HepG2 (cell line): Measurements from ENCODE around the gene TNFRSF1B. TPM values are rescaled to one million over a fixed set of nuclear protein-coding genes. Genes with fewer than 3 reads are reported as not detected.
A peak's percentile ranks its signal among the peaks of the same experiment; 100 is the strongest.

Experiments used
- ATAC-seq: fragments of 200-7000 bp; cut with Tn5 transposase; 3 replicates; pipeline ENCODE4 v1.9.1; 2020; ENCODE audit warnings: mild to moderate bottlenecking, moderate library complexity
- BruUV-seq: library from RNA; stranded (reverse); fragments of 400-500 nt; replicated peaks from 2 replicates; lab custom pipeline; 2021; lab: Mats Ljungman, UMichigan
- CTCF ChIA-PET: fragments of 300-600 bp; formaldehyde crosslinking; extraction: SDS; loops from one replicate; lab custom pipeline; 2021; ENCODE audit warnings: low total read pairs, inconsistent platforms, low intra/inter-chr PET ratio; lab: Yijun Ruan, JAX
- POLR2A ChIA-PET: fragments of 350-600 bp; sonication (Branson Sonifier 250); formaldehyde crosslinking; loops from one replicate; lab custom pipeline; 2020; ENCODE audit warnings: antibody characterized with exemption, inconsistent platforms; lab: Yijun Ruan, JAX
- DNase-seq: peaks from one replicate; pipeline ENCODE4 v3.0.0-alpha.2; 2015; ENCODE audit warnings: low spot score
- FAIRE-seq: peaks from 3 replicates; lab custom pipeline; 2011; peaks lifted over from hg19 to GRCh38; lab: Jason Lieb, UNC
- H2AFZ ChIP-seq: one replicate; pipeline ENCODE4 v1.6.1; 2011; ENCODE audit warnings: low read length, inconsistent platforms
- H3K27ac ChIP-seq: fragments of 300-600 bp; 3 replicates; pipeline ENCODE4 v1.8.0; 2011; ENCODE audit warnings: mixed run types, mild to moderate bottlenecking, mixed read lengths, low read length, inconsistent platforms; ENCODE audit not compliant: insufficient read depth; ENCODE audit errors: extremely low read length
- H3K27me3 ChIP-seq, 2 experiments: fragments of 200-600 bp in 1 of 2; 2 replicates in 1 of 2; 3 replicates in 1 of 2; pipeline versions ENCODE4 v1.6.0 to v1.8.0; 2011; ENCODE audit warnings: low read length in 2 of 2, mild to moderate bottlenecking in 2 of 2, moderate library complexity in 2 of 2, inconsistent platforms in 1 of 2; ENCODE audit not compliant: insufficient read depth in 2 of 2, control insufficient read depth in 1 of 2
- H3K36me3 ChIP-seq, 2 experiments: fragments of 200-600 bp in 1 of 2; replicated peaks in 1 of 2; 2 replicates in 1 of 2; 3 replicates in 1 of 2; pipeline versions ENCODE4 v1.5.1 to v1.8.0; 2011; ENCODE audit warnings: low read length in 2 of 2, inconsistent platforms in 1 of 2; ENCODE audit not compliant: insufficient read depth in 2 of 2, control insufficient read depth in 1 of 2
- H3K4me1 ChIP-seq: 2 replicates; pipeline ENCODE4 v1.5.1; 2012; ENCODE audit warnings: low read length, inconsistent platforms; ENCODE audit not compliant: insufficient read depth
- H3K4me2 ChIP-seq: 2 replicates; pipeline ENCODE4 v1.6.0; 2011; ENCODE audit warnings: low read depth, low read length, inconsistent platforms
- H3K4me3 ChIP-seq, 3 experiments: fragments of 200-600 bp in 1 of 3; sonication (generic), shearing (Covaris generic) in 1 of 3; replicated peaks in 1 of 3; 2 replicates each; pipeline ENCODE4 v1.5.1; 2011 to 2016; ENCODE audit warnings: low read length in 3 of 3, inconsistent platforms in 2 of 3, low read depth in 2 of 3, mild to moderate bottlenecking in 2 of 3, control low read depth in 1 of 3, mixed read lengths in 1 of 3; ENCODE audit not compliant: insufficient read depth in 1 of 3
- H3K79me2 ChIP-seq: one replicate; pipeline ENCODE4 v1.6.1; 2011; ENCODE audit warnings: low read length, inconsistent platforms; ENCODE audit not compliant: insufficient read depth
- H3K9ac ChIP-seq: 2 replicates; pipeline ENCODE4 v1.6.0; 2011; ENCODE audit warnings: mild to moderate bottlenecking, low read depth, low read length, inconsistent platforms; ENCODE audit not compliant: insufficient read depth
- H3K9me3 ChIP-seq: 2 replicates; pipeline ENCODE4 v1.5.1; 2012; ENCODE audit warnings: mild to moderate bottlenecking, low read length
- H4K20me1 ChIP-seq: 2 replicates; pipeline ENCODE4 v1.6.0; 2011; ENCODE audit warnings: inconsistent platforms, mild to moderate bottlenecking, low read length, moderate library complexity; ENCODE audit not compliant: insufficient read depth
- ASH2L ChIP-seq: fragments of 300-600, 200-600 bp; sonication (generic); IDR thresholded peaks from 2 replicates; pipeline ENCODE4 v1.7.0; 2017; ENCODE audit warnings: low read depth, mild to moderate bottlenecking, moderate library complexity, mixed read lengths, low read length; ENCODE audit not compliant: insufficient read length
- HDAC1 ChIP-seq: sonication (generic); formaldehyde crosslinking; IDR thresholded peaks from 2 replicates; pipeline ENCODE4 v1.5.1; 2020; ENCODE audit warnings: mild to moderate bottlenecking, missing genetic modification reagents
- KDM2A ChIP-seq: sonication (generic); formaldehyde crosslinking; IDR thresholded peaks from 2 replicates; pipeline ENCODE4 v1.4.0; 2020; ENCODE audit warnings: low read depth, missing genetic modification reagents, borderline replicate concordance
- MLLT10 ChIP-seq: sonication (generic); formaldehyde crosslinking; IDR thresholded peaks from 2 replicates; pipeline ENCODE4 v1.4.0; 2020; ENCODE audit warnings: missing genetic modification reagents
- NBN ChIP-seq: fragments of 450-650 bp; conservative IDR thresholded peaks from 2 replicates; pipeline ENCODE4 v1.6.1; 2017
- NFE2L2 ChIP-seq: fragments of 150-350 bp; IDR thresholded peaks from 2 replicates; pipeline ENCODE4 v1.6.1; 2014; ENCODE audit warnings: low read length
- SAP130 ChIP-seq: IDR thresholded peaks from 2 replicates; pipeline ENCODE4 v1.6.1; 2016; ENCODE audit warnings: low read depth
- SMYD3 ChIP-seq: sonication (generic); formaldehyde crosslinking; IDR thresholded peaks from 2 replicates; pipeline ENCODE4 v1.8.1; 2023; ENCODE audit warnings: mild to moderate bottlenecking, missing genetic modification reagents
- ZBTB42 ChIP-seq: sonication (generic); formaldehyde crosslinking; IDR thresholded peaks from 2 replicates; pipeline ENCODE4 v1.5.0; 2020; ENCODE audit warnings: mild to moderate bottlenecking, missing genetic modification reagents
- ZNF274 ChIP-seq: sonication (generic); formaldehyde crosslinking; IDR thresholded peaks from 2 replicates; pipeline ENCODE4 v1.5.1; 2020; ENCODE audit warnings: mild to moderate bottlenecking, missing genetic modification reagents
- ZNF44 ChIP-seq: sonication (generic); formaldehyde crosslinking; IDR thresholded peaks from 2 replicates; pipeline ENCODE4 v1.5.1; 2020; ENCODE audit warnings: mild to moderate bottlenecking, missing genetic modification reagents
- ZNF441 ChIP-seq: sonication (generic); formaldehyde crosslinking; IDR thresholded peaks from 2 replicates; pipeline ENCODE4 v1.7.0; 2021; ENCODE audit warnings: missing genetic modification reagents, borderline replicate concordance
- WGBS: methylation state at CpG from one replicate; pipeline ENCODE4 v1.1.6; 2017; ENCODE audit warnings: low lambda C conversion rate; 5-methylcytosine and 5-hydroxymethylcytosine counted together
- in situ Hi-C: cut with HindIII; loops from 2 replicates; pipeline ENCODE4 v1.10.0; 2017; ENCODE audit warnings: low pct_unique_long_range_greater_than_20kb; ENCODE audit not compliant: extremely low pct_ligation_motif_present
- intact Hi-C: fragments of 100-400 bp; cut with micrococcal nuclease; formaldehyde crosslinking; loops from one replicate; pipeline ENCODE4 v1.10.0; 2022; ENCODE audit not compliant: unreplicated experiment
- polyA plus RNA-seq, 8 experiments: library from polyadenylated mRNA; depleted of rRNA in 3 of 8; stranded (reverse) in 7 of 8; unstranded in 1 of 8; fragments of >200 nt; fragmentation: Illumina TruSeq in 4 of 8; extraction: Trizol in 4 of 8; gene quantifications; 2 replicates each; pipeline versions ENCODE4 v1.2.1 to v1.2.3, GENCODE V29; 2011 to 2016; ENCODE audit warnings: low read depth in 4 of 8, missing spikeins in 1 of 8, mixed read lengths in 1 of 8; ENCODE audit not compliant: insufficient read depth in 1 of 8
- total RNA-seq, 5 experiments: library from RNA; depleted of rRNA; stranded (reverse); fragments of >200 nt; fragmentation: Illumina TruSeq; extraction: Trizol; gene quantifications; 2 replicates each; pipeline ENCODE4 v1.2.3, GENCODE V29; 2016; ENCODE audit warnings: low read depth in 1 of 5
- TF ChIP-seq, protein P1 (sequence below): sonication (generic); formaldehyde crosslinking; IDR thresholded peaks from 2 replicates; pipeline ENCODE4 v1.9.0; 2022; ENCODE audit warnings: missing genetic modification reagents, mild to moderate bottlenecking, borderline replicate concordance
- TF ChIP-seq, protein P2 (sequence below): sonication (generic); formaldehyde crosslinking; IDR thresholded peaks from 2 replicates; pipeline ENCODE4 v1.4.0; 2020; ENCODE audit warnings: missing genetic modification reagents
- TF ChIP-seq, protein P3 (sequence below): IDR thresholded peaks from 2 replicates; pipeline ENCODE4 v1.6.1; 2016; ENCODE audit warnings: mild to moderate bottlenecking
- TF ChIP-seq, protein P4 (sequence below): sonication (generic); formaldehyde crosslinking; IDR thresholded peaks from 2 replicates; pipeline ENCODE4 v1.4.0; 2020; ENCODE audit warnings: missing genetic modification reagents

TNFRSF1B gene
- total and polyA plus RNA-seq, 2 of the 13 experiments (the other 11 are each of a cell fraction or from before 2014, with no cell fraction given): 0.04 to 0.11 TPM

DNA sequence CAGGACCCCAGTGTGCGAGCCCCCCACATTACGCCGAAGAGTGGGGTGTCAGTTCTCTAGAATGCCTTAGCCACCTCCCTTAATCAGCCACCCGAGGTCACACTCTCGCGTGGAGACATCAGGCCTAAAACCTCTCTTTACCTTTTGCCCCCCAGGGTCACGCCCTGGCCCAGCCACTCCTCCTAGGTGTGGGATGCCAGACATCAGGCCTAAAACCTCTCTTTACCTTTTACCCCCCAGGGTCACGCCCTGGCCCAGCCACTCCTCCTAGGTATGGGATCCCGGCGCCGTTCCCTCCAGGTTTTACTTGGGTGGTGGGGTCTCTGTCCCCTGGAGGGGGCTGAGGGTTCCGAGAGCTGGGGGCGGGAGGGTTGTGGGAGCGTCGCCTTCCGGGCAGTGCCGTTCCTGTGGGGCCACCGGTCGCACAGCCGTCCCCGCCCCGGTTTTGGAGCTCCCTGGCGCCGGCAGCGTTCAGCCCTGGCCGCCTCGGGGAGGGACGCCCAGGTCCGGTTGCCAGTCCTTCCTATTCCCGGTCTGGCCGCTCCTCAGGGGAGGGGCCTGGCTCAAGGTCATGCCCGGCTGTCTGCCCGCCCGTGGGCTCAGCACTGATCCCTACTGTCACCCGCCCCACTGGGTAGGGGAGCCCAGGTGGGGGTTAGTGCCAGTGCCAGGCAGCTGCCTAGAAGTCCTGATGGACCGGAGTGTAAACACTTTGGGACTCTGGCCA lies 63.9 kb downstream of the TNFRSF1B start:
- no peaks in the 10 kb centered on the region for H3K36me3 ChIP-seq
- in situ Hi-C loops (no loop called here), intact Hi-C loops (no loop called here)
- H3K27me3 ChIP-seq: no peaks in the 10 kb centered on the region
- FAIRE-seq: no peak
- H3K4me1 ChIP-seq: peaks cover 24% of the 10 kb centered on the region
- WGBS: 2% methylated on average over 6 of the region's 36 CpGs
- ATAC-seq: peak; percentile 72
- peak overlapping the region; percentile 17 for H3K27ac ChIP-seq
- H2AFZ ChIP-seq: no peak overlapping the region
- no TSS peak for BruUV-seq
- CTCF ChIA-PET: interaction anchor here (0.7 to 1.7 kb wide), 2 partner anchors 46 to 388 kb away, joined by 3 to 7 read pairs; no protein-coding TSS in a partner anchor
- H3K9me3 ChIP-seq: no peaks in the 10 kb centered on the region
- POLR2A ChIA-PET: no interaction called here
- DNase-seq: peak; percentile 27
- H3K4me3 ChIP-seq: peak overlapping the region; percentile 83 to 89 (median 87)
- peaks cover 2% of the 10 kb centered on the region for H3K79me2 ChIP-seq
- peak overlapping the region; percentile 79 for H3K4me2 ChIP-seq
- H4K20me1 ChIP-seq: peaks cover 4% of the 10 kb centered on the region; the same call in 1 of the 2 replicates
- H3K9ac ChIP-seq: peak overlapping the region; percentile 78
- TF ChIP-seq SMYD3 (CRISPR knock-in tag) (no peak), KDM2A (no peak), ZNF44 (CRISPR knock-in tag) (no peak), NFE2L2 (no peak), HDAC1 (0 out of 2 replicates have a peak, but pooled peaks have one; percentile 13), ZNF441 (no peak), SAP130 (peak; percentile 53), MLLT10 (no peak), ASH2L (peak; percentile 8), ZBTB42 (CRISPR knock-in tag) (no peak), ZNF274 (CRISPR knock-in tag) (no peak), NBN (no peak)
- TF ChIP-seq, protein P1, sequence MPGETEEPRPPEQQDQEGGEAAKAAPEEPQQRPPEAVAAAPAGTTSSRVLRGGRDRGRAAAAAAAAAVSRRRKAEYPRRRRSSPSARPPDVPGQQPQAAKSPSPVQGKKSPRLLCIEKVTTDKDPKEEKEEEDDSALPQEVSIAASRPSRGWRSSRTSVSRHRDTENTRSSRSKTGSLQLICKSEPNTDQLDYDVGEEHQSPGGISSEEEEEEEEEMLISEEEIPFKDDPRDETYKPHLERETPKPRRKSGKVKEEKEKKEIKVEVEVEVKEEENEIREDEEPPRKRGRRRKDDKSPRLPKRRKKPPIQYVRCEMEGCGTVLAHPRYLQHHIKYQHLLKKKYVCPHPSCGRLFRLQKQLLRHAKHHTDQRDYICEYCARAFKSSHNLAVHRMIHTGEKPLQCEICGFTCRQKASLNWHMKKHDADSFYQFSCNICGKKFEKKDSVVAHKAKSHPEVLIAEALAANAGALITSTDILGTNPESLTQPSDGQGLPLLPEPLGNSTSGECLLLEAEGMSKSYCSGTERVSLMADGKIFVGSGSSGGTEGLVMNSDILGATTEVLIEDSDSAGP (CRISPR knock-in tag): 0 out of 2 replicates have a peak, but pooled peaks have one; percentile 5
- TF ChIP-seq, protein P2, sequence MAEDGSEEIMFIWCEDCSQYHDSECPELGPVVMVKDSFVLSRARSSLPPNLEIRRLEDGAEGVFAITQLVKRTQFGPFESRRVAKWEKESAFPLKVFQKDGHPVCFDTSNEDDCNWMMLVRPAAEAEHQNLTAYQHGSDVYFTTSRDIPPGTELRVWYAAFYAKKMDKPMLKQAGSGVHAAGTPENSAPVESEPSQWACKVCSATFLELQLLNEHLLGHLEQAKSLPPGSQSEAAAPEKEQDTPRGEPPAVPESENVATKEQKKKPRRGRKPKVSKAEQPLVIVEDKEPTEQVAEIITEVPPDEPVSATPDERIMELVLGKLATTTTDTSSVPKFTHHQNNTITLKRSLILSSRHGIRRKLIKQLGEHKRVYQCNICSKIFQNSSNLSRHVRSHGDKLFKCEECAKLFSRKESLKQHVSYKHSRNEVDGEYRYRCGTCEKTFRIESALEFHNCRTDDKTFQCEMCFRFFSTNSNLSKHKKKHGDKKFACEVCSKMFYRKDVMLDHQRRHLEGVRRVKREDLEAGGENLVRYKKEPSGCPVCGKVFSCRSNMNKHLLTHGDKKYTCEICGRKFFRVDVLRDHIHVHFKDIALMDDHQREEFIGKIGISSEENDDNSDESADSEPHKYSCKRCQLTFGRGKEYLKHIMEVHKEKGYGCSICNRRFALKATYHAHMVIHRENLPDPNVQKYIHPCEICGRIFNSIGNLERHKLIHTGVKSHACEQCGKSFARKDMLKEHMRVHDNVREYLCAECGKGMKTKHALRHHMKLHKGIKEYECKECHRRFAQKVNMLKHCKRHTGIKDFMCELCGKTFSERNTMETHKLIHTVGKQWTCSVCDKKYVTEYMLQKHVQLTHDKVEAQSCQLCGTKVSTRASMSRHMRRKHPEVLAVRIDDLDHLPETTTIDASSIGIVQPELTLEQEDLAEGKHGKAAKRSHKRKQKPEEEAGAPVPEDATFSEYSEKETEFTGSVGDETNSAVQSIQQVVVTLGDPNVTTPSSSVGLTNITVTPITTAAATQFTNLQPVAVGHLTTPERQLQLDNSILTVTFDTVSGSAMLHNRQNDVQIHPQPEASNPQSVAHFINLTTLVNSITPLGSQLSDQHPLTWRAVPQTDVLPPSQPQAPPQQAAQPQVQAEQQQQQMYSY (CRISPR knock-in tag): peak; percentile 87
- TF ChIP-seq, protein P3, sequence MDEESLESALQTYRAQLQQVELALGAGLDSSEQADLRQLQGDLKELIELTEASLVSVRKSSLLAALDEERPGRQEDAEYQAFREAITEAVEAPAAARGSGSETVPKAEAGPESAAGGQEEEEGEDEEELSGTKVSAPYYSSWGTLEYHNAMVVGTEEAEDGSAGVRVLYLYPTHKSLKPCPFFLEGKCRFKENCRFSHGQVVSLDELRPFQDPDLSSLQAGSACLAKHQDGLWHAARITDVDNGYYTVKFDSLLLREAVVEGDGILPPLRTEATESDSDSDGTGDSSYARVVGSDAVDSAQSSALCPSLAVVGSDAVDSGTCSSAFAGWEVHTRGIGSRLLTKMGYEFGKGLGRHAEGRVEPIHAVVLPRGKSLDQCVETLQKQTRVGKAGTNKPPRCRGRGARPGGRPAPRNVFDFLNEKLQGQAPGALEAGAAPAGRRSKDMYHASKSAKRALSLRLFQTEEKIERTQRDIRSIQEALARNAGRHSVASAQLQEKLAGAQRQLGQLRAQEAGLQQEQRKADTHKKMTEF (CRISPR knock-in tag): no peak
- TF ChIP-seq, protein P4, sequence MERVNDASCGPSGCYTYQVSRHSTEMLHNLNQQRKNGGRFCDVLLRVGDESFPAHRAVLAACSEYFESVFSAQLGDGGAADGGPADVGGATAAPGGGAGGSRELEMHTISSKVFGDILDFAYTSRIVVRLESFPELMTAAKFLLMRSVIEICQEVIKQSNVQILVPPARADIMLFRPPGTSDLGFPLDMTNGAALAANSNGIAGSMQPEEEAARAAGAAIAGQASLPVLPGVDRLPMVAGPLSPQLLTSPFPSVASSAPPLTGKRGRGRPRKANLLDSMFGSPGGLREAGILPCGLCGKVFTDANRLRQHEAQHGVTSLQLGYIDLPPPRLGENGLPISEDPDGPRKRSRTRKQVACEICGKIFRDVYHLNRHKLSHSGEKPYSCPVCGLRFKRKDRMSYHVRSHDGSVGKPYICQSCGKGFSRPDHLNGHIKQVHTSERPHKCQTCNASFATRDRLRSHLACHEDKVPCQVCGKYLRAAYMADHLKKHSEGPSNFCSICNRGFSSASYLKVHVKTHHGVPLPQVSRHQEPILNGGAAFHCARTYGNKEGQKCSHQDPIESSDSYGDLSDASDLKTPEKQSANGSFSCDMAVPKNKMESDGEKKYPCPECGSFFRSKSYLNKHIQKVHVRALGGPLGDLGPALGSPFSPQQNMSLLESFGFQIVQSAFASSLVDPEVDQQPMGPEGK (CRISPR knock-in tag): peak; percentile 34; the same call in 1 of the 2 replicates
